GM19043 (cell line): ENCODE results near the gene CACNA1C.

Experiments used
- ATAC-seq: cut with Tn5 transposase; IDR thresholded peaks from one replicate; pipeline ENCODE4 v1.9.1; 2021; ENCODE audit warnings: low read depth; ENCODE audit not compliant: unreplicated experiment

The CACNA1C gene

GRCh38 chr12:2460051-2460670, 407.4 kb downstream of the CACNA1C start:
- no peak for ATAC-seq

DNA sequence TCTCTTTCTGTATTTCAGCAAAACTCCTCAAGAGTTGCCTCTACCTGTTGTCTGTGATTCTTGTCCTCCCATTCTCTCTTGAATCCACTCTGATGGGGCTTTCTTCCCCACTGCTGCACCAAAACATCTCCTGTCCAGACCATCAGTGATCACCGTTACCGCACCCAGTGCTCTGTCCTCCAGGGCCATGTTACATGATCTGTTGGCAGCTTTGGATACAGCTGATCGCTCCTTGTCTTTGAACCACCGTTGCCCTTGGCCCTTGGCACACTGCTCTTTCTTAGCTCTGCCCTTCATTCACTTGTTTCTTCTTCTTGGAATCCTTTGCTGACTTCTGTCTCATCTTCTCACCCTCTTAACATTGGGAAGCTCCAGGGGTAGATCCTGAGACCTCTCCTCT, 408.3 kb downstream of the CACNA1C start:
- ATAC-seq: no peak

DNA sequence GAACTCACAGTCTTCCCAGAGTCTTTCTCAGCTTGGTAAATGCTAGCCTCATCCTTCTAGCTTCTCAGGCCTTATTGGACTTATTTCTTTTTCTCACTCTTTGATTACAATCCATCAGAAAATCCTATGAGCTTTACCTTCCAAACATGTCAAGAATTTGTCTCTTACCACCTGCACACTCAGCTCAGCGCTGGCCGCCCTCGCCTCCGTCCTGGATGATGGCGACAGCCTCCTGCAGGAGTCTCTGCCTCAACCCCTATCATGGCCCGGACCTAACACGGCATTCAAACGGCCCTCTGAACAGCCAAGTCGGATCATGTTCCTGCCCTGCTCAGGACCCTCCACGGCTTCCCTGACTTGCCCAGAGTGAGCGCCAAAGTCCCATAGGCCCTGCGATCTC, 408.9 kb downstream of the CACNA1C start:
- ATAC-seq: no peak

DNA sequence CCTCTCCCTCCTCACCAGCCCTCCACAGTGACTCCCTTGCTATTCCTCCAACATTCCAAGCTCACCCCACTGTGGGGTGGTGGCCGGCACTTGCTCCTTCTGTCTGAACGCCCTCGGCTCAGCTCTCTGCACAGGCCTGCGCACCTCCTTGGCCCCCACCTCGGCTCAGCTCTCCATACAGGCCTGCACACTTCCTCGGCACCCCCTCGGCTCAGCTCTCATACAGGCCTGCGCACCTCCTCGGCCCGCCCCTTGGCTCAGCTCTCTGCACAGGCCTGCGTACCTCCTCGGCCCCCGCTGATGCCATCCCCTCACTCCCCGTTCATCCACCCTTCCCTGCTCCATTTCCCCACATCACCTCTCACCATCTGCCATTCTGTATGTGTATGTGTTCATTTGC, 409.3 kb downstream of the CACNA1C start:
- no peak for ATAC-seq

DNA sequence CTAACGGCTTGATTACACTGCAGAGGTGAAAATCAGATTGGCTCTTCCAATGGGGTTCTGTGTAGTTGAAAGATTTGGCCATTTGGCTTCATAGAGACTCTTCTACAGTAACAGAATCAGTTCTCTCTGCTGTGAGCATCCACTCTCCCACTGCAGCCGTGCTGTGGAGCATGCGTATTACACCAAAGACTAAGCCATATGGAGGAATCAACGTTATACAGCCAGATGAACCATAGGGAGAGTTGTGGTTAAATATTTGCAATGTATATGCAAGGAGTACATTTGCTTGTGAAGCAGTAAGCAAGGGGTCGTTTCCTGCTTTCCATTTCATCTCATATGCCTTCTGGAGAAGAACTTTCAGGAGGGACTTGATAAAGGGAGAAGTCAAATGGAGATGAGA, 410.9 kb downstream of the CACNA1C start:
- ATAC-seq: no peak

- ATAC-seq: no peak
These were observed 412.9 kb downstream of the CACNA1C start for GRCh38 chr12:2465681-2466080.

GRCh38 chr12:2466211-2466610, 413.4 kb downstream of the CACNA1C start:
- ATAC-seq: no peak

GRCh38 chr12:2467447-2468195, 414.8 kb downstream of the CACNA1C start:
- no peak for ATAC-seq

- no peak for ATAC-seq
These were observed 423.2 kb downstream of the CACNA1C start for GRCh38 chr12:2475984-2476383.

DNA sequence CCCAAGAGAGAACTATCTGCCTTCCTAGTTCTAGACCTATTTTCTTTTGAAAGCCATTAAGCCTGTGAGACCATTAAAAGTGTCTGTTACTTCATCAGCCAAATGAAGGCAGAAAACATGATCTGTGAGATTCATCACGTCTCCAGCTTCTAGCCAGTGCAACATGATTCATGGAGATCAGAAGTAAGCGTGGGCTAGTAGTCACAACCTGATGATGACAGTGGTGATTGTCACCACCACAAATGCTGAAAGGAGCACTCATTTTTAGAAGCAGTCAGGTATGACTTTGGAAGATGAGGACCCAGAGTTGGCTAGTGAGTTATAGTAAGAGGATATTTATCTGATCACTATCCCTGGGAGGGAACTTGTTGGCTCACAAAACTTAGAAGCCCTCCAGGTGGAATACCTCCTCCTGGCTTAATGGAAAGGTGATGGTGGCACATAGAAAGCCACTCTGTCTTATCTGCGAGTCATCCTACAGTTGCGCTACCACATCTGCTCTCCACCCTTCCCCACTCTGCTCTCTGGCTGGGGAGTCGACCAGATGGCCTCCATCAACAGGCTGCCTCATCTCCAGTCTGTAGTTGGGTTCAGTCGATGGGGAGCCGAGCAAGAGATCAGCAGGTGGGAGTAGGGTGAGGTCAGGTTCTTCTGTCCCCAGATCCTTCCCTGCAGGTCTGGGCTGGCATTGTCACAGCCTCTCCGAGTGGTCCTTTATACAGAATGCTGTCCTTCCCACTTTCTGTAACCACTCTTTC, 424.4 kb downstream of the CACNA1C start:
- ATAC-seq: no peak

GRCh38 chr12:2479851-2480535, 427.2 kb downstream of the CACNA1C start:
- no peak for ATAC-seq

DNA sequence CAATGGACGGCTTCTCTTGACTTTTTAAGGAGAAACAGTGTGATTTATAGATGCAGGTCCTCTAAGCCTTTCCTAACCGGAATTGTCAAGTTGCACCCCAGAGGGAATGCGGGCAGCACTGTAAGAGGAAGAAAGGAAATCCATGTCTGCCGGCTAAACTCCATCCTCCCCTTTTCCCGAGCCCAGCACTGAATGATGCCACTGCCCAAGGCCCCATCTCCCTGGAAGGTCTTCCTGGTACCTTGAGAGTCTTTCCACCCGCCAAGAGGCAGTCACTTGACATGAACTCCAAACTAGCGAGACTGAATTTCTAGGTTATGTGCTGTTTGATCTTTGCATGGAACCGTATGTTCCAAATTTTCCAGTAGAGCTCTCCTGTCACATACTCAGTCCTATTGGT, 428.6 kb downstream of the CACNA1C start:
- ATAC-seq: no peak

DNA sequence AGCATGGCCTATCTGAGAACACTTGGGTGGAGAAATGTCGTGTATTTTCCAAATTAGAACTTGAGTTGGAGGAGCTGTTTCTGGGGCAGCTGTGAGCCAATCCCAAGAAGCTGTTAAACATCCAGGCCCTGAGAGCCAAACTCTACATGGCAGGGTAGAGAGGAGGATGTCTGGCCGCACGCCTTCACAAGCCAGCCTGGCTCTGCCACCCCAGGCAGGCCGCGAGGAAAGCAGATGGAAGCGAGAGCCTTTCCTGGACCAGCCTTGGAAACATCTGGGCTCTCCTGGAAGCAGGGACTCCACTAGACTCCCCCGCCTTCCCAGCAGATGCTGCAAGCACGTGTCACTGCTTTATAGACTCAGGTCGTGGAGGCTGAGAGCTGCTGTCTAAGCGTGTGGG, 429.2 kb downstream of the CACNA1C start:
- no peak for ATAC-seq

DNA sequence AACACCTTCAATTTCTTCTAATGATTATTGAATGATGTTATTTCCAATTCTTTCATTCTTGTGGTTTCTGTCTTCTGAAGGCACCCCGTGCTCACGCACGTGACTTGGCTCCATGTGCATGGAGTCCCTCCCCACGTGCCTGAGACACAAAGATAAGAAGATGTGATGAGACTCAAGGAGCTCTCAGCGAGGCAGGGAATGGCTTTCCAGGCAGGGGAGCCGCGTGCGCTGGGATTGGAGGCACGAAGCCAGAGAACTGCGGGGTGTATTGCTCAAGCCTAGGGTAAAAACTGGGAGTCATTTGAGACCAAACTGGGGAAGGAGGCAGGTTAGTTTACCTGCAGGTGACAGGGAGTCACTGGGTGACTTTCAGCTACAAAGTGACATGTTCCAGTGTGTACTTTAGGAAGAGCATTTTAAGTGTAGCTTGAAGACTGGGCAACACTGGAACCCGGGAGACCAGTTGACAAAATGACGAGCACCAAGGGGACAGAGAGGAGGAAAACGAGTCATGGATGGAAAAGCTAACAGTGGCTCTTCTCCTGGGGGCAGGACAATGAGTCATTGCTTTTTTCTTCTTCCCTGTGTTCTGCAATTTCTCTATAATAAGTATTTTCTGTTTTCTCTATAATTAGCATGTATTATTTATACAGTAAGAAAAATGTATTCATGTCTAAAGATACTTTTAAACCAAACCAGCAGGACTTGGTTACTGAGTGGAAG, 430.3 kb downstream of the CACNA1C start:
- no peak for ATAC-seq

- ATAC-seq: no peak
These were observed 430.9 kb downstream of the CACNA1C start for GRCh38 chr12:2483713-2484112.

- no peak for ATAC-seq
These were observed 431.5 kb downstream of the CACNA1C start for GRCh38 chr12:2484141-2484776.

GRCh38 chr12:2485681-2486080, 432.9 kb downstream of the CACNA1C start:
- ATAC-seq: no peak

- ATAC-seq: no peak
These were observed 434.0 kb downstream of the CACNA1C start for GRCh38 chr12:2486796-2487195.

- no peak for ATAC-seq
These were observed 434.5 kb downstream of the CACNA1C start for GRCh38 chr12:2487278-2487677.

DNA sequence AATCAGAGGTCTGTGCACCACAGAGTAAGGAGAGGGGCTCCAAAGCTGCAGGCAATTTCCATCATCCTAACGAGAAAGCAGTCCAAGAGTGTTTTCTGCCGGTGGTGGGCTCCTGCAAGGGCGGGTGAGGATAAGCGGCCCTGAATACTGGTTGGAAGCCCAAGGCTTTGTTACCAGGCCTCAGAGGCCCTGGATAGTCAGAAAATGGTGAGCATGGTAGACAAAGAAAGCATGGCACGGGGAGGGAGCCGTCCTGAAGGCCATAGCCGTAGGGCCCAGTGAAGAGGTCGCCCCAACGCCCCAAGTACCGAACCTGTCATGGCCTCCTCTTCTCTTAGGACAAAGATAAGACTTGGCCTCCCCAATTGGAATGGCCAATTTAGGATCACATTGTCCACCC, 435.3 kb downstream of the CACNA1C start:
- no peak for ATAC-seq
